Stimulated activated CD4-positive, alpha-beta T cell treated with anti-CD3 and anti-CD28 coated beads, Interleukin-2, amount 100 ng/mL, for 4 hours (primary cell): Measurements from ENCODE around the gene CAVIN2.

Experiments
- DNase-seq: peaks from one replicate; pipeline ENCODE4 v3.0.0-alpha.2; 2020; ENCODE audit warnings: low read depth

CAVIN2 gene, protein sequence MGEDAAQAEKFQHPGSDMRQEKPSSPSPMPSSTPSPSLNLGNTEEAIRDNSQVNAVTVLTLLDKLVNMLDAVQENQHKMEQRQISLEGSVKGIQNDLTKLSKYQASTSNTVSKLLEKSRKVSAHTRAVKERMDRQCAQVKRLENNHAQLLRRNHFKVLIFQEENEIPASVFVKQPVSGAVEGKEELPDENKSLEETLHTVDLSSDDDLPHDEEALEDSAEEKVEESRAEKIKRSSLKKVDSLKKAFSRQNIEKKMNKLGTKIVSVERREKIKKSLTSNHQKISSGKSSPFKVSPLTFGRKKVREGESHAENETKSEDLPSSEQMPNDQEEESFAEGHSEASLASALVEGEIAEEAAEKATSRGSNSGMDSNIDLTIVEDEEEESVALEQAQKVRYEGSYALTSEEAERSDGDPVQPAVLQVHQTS

DNA sequence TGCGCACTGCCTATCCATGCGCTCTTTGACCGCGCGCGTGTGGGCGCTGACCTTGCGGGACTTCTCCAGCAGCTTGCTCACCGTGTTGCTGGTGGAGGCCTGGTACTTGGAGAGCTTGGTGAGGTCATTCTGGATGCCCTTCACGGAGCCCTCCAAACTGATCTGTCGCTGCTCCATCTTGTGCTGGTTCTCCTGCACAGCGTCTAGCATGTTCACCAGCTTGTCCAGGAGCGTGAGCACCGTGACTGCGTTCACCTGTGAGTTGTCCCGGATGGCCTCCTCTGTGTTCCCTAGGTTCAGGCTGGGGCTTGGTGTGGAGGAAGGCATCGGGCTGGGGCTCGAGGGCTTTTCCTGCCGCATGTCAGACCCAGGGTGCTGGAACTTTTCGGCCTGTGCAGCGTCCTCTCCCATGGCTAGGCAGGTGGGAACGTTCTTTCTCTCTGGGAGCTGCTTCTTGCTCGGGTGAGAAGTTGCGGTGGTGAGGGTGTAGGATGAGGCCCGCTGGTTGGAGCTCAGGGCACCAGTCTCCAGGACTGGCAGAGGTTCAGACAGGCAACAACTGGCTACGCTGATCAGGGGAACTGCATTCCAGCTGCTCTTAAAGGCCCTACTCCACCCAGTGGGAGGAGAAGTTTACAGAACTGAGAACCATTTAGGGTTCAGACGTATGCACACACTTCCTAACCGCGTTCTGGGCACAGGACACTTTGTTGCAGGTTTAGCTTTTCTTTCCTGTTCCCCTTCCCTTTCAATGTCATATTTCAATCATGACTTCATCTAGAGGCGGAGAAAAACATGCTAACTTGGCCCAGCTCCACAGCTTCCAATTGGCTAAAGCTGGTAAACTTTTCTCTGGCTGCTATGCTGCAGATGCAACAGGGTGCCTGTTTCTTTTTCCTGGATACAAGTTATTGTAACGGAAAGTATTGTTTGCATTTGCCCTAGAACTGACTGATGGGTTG, at the start of gene CAVIN2:
Gene CAVIN2, minus strand, starts transcription at position 574 of the 962 bp plus-strand sequence. Its CDS starts 163 bp downstream, at position 411.
- no peak for DNase-seq

DNA sequence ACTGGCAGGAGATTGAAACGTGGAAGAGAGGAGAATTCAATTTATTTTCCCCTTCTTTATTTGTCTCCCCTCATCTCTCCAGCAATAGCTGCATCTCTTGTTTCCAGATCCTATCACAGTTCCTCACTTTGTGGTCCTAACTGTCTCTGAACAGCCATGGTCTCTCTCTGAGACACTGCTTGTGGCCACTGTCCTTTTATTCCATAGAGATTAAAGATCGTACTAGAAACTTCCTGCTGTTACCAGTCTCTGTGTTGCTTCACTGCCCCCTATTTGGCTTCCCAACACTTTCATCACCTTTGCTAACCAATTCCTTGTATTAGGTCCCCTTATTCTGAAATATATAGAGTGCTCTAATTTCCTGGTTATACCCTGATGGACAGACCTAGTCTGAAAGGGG, 48.9 kb upstream of the CAVIN2 start:
- no peak for DNase-seq

DNA sequence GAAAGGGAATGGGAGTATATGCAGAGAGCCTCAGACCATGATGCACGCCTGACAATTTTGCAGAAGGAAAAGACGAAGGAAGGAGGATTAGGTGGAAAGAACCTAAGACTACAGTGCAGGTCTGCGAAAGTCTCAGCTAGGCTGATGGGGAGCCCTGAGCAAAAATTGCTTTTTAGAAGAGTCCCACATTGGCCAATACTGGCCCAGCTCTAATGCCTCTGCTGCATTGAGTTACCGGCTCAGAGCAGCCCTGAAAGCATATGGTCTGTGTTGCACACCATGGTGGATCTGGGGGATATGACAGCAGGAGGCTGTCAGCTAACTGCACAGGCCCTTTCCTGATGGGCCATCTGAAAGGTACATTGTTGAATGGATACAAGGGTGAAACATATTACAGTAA, 48.3 kb upstream of the CAVIN2 start:
- DNase-seq, result no peak

DNA sequence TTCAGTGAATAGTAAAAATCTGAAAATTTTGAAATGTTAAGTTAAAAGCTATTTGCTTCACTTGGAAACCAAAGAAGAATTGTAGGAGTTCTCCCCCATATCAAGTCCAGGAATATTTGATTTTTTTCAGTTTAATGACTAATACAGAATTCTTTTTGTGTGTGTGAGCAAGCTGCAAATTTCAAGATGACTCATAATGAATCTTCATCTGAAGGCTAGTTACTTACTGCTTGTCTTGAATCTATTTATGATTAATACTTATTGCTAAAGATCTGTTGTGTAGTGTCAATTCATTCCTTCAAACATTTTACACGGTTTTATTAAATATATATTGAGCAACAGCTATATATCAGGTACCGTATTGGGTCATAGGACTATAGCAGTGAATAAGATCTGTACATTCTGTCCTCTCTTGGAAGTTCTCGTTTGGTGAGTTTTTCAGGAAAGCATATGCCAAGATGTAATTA, 47.8 kb upstream of the CAVIN2 start:
- DNase-seq, result no peak

DNA sequence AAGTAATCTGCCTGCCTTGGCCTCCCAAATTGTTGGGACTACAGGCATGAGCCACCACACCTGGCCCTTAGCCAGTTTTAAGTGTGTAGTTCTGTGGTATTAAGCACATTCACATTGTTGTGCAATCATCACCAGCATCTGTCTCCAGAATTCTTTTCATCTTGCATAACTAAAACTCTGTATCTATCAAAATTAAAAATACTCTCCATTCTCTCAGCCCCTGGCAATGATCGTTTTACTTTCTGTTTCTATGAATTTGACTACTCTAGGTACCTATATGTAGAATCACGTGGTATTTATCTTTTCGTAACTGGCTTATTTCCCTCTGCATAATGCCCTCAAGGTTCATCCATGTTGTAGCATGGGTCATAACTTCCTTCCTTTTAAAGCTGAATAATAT, 45.5 kb upstream of the CAVIN2 start:
- no peak for DNase-seq

DNA sequence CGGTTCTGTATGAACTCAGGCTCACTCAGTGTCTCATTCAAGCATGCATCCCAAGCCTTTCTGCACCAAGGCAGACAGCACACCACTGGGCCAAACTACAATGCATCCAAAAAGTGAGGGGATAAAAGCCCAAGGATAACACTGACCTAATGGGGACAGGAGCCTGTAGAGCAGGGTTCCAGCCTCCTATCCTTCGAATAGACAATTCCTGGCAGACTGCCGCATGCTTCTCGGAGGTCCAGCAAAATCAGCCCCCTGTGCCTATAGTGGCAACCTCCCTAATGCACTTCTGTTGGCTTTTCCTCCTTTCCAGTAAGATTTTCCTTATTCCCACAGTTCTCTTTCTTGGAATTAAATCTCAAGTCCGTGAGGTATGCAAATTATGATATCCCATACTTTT, 44.8 kb upstream of the CAVIN2 start:
- DNase-seq, result no peak

DNA sequence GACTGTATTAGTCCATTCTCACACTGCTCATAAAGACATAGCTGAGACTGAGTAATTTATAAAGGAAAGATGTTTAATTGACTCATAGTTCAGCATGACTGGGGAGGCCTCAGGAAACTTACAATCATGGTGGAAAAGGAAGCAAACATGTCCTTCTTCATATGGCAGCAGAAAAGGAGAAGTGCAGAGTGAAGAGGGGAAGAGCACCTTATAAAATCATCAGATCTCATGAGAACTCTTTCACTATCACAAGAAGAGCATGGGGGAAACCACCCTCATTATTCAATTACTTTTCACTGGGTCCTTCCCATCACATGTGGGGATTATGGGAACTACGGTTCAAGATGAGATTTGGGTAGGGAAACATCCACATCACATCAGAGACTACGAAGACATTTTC, 43.0 kb upstream of the CAVIN2 start:
- no peak for DNase-seq

DNA sequence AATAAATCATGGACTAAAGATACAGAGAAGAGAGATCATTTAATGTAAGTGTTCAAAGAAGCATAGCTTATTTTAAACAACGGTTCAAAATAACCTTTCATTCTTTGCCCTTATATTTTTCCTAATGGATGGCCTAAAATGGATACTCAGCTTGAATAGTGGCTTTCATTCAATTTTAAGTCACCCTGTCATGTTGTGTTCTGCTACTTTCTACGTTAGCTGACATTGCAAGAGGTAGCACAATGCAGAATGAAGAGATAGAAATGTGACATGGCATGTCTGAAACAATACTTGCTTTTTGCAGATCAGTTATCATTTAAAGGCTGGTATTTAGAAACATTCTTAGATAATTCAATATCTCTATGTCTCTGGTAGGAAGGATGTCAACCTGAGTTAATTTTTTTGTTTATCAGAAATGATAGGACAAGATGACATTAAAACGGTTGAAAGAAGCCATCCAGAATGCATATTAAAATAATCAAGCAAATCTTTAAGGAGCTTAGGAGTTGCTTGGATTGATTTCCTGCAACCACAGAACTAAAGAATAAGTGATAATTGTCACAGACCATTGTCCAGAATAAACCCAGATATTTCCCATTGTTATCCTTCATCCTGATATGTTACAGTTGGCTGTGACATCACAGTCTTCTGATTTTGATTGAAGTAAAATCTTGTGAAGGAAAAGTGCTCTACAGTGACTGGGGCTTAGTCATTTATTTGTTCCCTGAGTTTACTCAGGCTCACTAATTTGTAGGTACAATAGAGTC, 41.7 kb upstream of the CAVIN2 start:
- DNase-seq, result no peak

DNA sequence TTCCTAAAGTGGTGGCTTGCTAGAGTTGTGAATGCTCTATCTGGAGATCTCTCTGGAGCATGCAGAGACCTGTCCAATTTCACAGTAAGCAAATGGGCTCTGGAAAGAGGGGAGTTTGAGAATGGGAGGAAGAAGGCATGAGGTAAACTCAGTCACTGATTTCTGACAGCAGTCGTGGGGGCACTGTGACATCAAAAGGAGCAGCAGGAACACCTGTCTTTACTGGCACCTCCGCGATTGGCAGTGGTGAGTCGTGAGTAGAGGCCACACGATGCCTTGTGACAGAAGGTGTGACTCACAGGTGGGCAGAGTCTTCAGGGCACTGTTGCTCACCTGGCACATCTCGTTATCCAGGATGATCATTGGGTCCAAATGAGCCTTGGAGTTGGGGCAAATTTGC, 38.8 kb upstream of the CAVIN2 start:
- no peak for DNase-seq

DNA sequence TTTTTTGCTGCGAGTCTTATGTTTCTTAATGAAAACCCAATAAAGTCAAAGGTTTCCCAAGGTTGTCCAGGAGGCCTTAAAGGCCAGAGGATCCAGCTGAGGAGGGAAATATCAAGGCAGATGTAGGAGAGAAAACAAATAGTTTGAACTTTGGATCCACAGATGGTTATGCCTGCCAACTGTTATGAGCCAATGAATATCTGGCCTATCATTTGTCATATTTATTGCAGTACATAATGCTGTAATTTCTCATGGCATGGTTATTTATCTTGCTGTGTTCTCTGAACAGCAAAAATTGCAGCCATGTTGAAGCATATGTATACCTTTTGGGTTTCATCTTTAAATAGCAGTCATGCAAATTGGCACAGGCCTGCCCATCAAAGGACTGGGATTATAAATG, 38.2 kb upstream of the CAVIN2 start:
- DNase-seq, result no peak

DNA sequence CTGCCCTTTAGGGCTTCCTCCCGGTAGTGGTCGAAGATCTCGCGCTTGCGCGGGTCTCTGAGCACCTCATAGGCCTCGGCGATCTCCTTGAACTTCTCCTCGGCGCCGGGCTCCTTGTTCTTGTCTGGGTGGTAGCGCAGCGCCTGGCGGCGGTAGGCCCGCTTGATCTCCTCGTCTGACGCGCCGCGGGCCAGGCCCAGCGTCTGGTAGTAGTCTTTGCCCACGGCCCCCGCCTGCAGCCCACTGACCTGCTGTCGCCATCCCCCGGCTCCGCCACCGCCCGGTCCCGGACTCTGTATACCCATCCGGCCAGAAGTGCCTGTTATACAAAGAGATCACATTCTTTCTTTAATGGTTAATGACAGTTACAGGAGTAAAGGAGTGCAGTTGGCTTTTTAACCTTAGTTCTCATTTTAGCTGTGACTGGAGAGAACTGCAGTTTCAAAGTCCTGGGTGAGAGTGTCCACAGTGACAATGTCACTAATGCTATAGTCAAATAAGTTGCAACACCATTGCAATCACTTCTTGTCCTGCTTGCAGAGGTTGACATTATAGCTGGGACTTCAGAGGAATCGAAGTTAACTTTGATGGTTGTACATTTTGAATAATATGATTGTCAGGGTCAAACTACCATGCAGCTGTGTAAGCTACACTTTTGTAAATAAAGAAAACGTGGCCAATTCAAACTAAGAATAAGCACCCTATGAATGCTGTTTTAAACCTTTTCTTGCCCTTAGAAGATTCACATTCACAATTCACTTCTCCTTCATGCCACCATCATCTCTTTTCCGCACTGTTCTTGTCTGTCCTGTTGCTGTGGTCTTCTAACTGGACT, 35.3 kb upstream of the CAVIN2 start:
- no peak for DNase-seq

DNA sequence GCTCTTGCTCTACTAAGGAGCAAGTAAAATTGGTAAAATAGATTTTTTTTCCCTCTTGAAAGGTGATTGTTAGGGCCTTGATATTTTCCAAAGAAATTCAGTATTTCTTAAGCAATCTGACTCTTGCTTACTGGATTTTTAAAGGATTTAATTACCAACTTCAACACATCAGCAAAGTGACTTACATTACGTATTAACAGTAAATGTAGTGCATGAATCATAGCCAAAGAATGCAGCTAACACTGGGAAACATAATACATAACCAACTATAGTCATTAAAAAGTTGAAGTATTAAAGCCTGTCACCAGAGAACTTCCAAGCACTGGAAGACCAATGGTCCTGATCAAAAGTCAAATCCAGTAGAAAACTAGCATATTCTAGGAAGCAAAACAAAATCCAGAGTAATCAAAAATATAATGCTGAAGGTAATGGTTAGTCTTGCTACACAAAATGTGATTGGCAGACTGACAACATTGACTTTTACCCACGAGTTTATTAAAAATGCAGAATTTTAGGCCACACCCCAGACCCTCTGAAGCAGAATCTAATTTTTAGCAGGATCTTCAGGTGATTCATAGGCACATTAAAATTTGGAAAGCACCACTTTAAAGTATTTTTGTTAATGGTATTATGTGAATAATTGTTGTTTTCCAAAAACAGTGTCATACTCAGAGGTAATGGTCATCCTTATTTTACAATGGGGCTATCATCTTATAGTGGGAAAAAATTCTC, 31.8 kb upstream of the CAVIN2 start:
- no peak for DNase-seq

DNA sequence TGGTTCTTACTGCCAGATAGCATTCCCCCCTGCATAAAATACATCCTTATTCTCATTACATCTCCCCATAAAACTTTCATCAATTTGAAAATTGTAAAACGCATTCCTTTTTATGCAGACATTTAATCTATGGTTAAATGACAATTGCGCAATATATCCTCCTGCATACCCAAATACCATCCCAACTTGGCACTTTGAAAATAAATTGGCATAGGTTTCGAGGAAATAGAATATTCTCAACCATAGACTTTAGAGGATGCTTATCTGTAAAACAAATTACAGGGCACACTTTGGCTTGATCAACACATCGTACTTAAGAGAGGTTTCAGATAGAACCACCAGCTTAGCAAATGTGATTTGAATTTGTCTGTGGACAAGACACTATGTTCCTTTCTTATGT, 31.0 kb upstream of the CAVIN2 start:
- DNase-seq, result no peak

DNA sequence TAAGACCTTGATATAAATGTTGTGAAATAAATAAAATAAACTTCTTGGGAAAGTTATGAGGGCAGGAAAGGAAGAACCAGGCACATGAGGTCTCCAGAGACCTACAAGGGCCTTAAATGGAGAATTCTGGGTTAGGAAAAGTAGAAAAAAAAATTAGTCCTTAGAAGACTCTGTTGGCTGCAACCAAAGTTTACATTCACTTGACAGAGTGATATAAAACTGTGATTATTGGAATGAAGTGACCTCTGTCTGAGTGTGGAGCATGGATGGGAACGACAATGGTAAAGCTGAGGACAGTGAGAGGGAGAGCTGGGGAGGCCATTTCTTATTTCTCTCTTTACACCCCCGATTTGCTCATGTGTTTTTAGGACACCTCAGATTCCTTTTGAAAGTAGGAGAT, 29.0 kb upstream of the CAVIN2 start:
- no peak for DNase-seq

DNA sequence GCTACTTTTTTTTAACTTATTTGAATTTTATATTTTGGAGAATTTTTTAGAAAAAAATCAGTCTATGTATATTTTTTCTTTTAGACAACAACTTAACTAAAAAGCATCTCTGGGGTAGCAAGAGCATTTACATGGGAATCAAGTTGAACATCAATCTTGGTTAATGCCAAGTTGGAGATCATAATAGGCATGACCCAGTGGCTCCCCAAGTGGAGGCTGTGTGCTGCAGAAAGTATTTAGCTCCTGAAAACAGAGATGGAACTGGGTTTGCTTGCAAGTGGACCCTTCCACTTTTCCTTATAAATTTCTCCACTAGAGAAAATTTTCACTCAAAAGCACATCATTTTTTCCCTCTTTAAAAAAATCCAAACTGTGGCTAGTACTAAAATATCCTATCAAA, 23.9 kb upstream of the CAVIN2 start:
- no peak for DNase-seq

DNA sequence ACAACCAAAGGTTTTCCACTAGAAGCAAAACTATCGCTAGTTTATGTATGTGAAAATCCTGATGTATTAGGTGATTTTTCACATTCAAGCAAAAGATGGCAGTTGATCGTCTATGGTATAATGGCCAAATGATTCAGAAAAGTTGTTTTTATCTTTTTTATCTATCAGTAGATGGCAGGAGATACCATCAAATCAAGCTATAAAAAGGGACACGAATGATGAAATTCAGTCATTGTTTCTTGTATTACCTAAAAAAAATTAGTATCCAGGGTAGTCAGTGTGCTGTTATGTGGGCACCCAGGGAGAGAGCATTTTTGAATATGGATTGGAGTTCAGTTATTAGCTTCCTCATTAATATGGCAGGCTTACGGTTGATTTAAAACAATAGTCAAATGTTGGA, 22.9 kb upstream of the CAVIN2 start:
- no peak for DNase-seq

DNA sequence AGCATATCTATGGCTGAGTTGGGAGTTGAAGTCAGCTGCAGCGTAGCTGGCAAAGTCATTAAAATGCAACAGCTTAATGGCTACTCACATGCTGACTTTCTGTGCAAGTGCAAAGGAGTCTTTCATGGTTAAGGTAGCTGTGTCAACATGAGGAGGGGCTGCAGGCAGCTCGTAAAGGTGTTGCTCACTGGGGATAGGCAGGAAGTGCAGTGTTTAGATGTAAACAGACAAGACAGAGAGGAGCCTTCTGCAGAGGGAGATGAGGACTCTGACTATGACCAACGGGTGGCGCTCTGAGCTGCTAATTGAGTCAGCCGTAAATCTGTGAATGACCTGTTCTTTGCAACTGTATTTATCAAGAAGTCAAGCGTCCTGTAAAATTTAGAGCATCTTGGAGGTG, 22.3 kb upstream of the CAVIN2 start:
- no peak for DNase-seq

DNA sequence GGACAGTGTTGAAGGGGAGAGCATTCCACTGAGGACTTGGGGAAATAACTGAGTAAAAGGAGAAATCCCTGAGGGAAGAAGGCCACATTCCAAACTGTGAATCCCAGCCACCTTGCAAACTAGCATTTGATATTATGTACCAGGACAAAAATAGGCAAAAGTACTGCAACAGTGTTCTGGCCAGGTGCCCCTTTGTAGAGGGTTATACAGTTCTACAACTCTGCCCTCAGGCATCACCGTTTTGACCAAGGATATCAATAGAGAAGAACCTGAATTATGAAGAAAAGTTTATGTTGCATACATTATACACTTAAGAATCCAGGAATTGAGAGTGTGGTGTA, 20.6 kb upstream of the CAVIN2 start:
- no peak for DNase-seq

DNA sequence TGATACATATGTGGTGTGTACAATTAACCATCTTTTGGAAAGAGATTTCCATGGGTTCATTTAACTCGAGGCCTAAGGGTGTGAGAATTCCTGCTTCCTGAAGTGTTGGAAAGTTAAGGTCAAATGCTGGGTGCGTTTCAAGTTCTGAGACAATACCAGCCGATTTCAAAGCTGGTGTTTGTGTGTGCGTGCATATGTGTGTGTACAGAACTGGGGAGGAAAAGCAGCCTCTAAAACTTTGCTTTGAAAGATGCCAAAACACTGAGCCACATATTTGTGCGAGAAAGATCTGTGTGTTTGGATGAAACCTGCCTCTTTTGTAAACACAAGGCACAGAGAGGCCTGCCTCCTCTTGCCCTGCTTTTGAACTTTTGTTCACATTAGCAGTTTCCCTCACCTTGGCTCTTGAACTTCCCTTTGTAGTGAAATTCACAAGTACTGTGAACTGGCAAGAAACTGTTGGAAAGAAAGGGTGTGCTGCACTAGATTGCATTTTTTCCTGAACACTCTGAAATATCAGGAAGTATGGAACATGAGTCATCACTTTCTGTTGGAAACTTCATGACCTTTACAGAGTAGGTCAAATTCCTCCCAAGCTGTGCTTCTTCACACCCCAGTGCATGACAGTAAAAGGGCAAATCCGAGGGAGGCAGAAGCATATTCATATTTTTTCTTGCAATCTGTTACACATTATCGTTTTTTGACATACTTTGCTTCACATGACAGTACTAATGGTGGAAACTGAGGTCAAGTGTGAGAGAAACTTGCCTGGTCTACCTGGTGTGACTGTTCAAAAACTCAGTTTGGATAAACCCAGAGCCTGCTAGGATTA, 20.0 kb upstream of the CAVIN2 start:
- no peak for DNase-seq

DNA sequence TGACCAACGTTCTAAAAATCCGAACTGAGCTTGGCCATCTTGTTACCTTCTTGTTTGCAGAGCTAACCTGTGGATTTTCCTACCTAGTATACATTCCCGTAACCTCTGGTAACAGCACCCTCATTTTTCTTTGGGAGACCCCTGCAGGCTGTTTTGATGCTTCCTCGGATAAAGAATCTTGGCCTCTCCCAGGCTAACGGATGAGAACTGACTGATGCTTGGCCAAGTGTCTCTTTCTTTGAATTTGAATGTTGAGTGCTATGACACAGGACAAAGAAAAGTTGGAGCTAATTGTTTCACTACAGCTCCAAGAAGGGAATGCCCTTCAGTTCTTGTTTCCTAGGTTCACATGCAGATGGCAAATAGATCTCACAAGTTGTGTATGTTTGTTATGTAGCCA, 19.3 kb upstream of the CAVIN2 start:
- no peak for DNase-seq
